ENCODE results near the gene UNC13A.

DNA sequence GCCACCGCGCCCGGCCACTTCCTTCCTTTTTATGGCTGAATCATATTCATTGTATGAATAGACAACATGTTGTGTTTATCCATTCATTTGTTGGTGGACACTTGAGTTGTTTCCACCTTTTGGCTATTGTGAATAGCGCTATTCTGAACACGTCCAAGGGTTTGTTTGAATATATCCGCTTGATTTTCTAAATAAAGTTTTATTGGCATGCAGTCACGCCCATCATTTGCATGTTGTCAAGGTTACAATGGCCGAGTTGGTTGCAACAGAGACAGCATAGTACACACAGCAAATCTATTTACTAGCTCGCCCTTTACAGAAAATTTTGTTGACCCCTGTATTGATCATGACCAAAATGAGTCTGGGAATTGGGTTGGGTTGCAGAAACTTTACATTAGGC lies 89.2 kb downstream of the UNC13A start:
- TF ChIP-seq, protein P1, sequence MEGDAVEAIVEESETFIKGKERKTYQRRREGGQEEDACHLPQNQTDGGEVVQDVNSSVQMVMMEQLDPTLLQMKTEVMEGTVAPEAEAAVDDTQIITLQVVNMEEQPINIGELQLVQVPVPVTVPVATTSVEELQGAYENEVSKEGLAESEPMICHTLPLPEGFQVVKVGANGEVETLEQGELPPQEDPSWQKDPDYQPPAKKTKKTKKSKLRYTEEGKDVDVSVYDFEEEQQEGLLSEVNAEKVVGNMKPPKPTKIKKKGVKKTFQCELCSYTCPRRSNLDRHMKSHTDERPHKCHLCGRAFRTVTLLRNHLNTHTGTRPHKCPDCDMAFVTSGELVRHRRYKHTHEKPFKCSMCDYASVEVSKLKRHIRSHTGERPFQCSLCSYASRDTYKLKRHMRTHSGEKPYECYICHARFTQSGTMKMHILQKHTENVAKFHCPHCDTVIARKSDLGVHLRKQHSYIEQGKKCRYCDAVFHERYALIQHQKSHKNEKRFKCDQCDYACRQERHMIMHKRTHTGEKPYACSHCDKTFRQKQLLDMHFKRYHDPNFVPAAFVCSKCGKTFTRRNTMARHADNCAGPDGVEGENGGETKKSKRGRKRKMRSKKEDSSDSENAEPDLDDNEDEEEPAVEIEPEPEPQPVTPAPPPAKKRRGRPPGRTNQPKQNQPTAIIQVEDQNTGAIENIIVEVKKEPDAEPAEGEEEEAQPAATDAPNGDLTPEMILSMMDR (IDR thresholded peaks at IDR 0.05), result no peak
- TF ChIP-seq POLR2AphosphoS5 (IDR thresholded peaks at IDR 0.05) (no peak), POLR2A (IDR thresholded peaks at IDR 0.05) (no peak)

All from suprapubic skin (tissue), 4 donors.